T-helper 17 cell (primary cell): Measurements from ENCODE around the gene TM4SF20. TPM values are rescaled to one million over a fixed set of nuclear protein-coding genes. Genes with fewer than 3 reads are reported as not detected.
"Not testable (repeated sequence)": the region's sequence is repeated elsewhere in the genome, so short reads cannot be mapped to it uniquely, and the experiment has no call there.

Source experiments
- ATAC-seq: fragments of 150-1000 bp; cut with Tn5 transposase; 2 replicates; pipeline ENCODE4 v1.10.0; 2021; ENCODE audit warnings: mild to moderate bottlenecking, moderate library complexity
- DNase-seq, 3 donors: peaks; one replicate each; pipeline versions ENCODE4 v3.0.0 to v3.0.0-alpha.2; 2020 to 2021
- H3K9me3 ChIP-seq: one replicate; pipeline ENCODE4 v1.7.0; 2013; ENCODE audit warnings: low read length, mild to moderate bottlenecking; ENCODE audit not compliant: control insufficient read depth, poor library complexity, severe bottlenecking
- H3K27ac Mint-ChIP-seq: one replicate; pipeline ENCODE4 v1.8.0; 2022; ENCODE audit warnings: mild to moderate bottlenecking, moderate library complexity, mixed read lengths
- H3K27me3 Mint-ChIP-seq: one replicate; pipeline ENCODE4 v1.8.0; 2022; ENCODE audit warnings: mixed read lengths
- H3K36me3 Mint-ChIP-seq: one replicate; pipeline ENCODE4 v1.8.0; 2022; ENCODE audit warnings: low read depth, mixed read lengths
- H3K4me1 Mint-ChIP-seq: one replicate; pipeline ENCODE4 v1.8.0; 2022; ENCODE audit warnings: mild to moderate bottlenecking, mixed read lengths
- H3K4me3 Mint-ChIP-seq: one replicate; pipeline ENCODE4 v1.8.0; 2022; ENCODE audit warnings: mild to moderate bottlenecking, moderate library complexity, mixed read lengths
- total RNA-seq, 4 donors: library from RNA in 2 of 4; stranded (reverse) in 2 of 4; gene quantifications; one replicate each; pipeline ENCODE4 v1.2.3 and lab custom pipeline; 2022 to 2026

Gene TM4SF20
- total RNA-seq, 2 donors from 2014 or later, result not detected

DNA sequence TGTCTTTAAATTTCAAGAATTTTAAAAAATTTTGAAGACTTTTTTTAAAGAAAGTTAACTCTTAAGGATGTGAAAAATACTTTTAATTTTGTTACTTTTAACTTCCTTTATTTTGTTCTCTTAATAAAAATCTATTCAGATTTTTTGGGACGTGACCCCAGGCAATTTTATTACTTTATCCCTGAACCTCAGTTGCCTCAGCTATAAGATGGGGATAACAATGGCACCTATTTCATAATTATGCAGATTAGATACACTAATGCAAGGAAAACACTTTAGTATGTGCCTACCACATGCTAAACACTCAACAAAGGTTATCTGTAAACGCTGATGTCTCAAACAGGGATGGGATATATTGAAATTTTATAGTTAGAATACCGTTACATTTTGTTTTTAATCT is 10.1 kb upstream of the TM4SF20 start:
- no peak for ATAC-seq
- H3K4me1 Mint-ChIP-seq, result no peaks in the 10 kb centered on the region
- peaks cover 17% of the 10 kb centered on the region for H3K27me3 Mint-ChIP-seq
- H3K27ac Mint-ChIP-seq, result no peak overlapping the region
- H3K36me3 Mint-ChIP-seq, result no peaks in the 10 kb centered on the region
- H3K4me3 Mint-ChIP-seq, result no peak overlapping the region
- no peaks in the 10 kb centered on the region for H3K9me3 ChIP-seq
- no peak for DNase-seq

DNA sequence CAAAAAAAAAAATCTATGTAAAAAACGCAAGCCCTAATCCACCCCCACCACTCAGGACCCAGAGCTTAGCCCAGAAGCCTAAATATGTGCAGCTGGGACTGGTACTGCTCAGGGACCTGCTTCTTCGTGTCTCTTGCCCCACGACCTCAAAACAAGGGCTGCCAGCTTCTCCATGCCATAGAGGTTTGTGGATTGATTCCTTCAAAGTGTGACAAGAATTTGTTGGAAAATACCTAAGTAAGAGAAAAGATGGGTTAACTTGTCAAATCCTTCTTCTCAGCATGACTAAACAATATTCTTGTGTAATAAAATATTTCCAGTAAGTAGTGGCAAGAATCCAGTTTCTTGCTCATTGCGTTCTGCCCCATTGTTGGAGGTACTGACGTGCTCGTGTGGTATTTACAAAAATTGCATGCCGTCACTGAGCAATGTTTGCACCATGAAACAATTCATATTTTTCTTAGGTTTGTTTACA is 9.5 kb upstream of the TM4SF20 start:
- no peak for ATAC-seq
- H3K4me1 Mint-ChIP-seq, result no peaks in the 10 kb centered on the region
- H3K4me3 Mint-ChIP-seq, result no peak overlapping the region
- no peaks in the 10 kb centered on the region for H3K36me3 Mint-ChIP-seq
- no peaks in the 10 kb centered on the region for H3K9me3 ChIP-seq
- H3K27me3 Mint-ChIP-seq, result peaks cover 21% of the 10 kb centered on the region
- H3K27ac Mint-ChIP-seq, result no peak overlapping the region
- no peak for DNase-seq

DNA sequence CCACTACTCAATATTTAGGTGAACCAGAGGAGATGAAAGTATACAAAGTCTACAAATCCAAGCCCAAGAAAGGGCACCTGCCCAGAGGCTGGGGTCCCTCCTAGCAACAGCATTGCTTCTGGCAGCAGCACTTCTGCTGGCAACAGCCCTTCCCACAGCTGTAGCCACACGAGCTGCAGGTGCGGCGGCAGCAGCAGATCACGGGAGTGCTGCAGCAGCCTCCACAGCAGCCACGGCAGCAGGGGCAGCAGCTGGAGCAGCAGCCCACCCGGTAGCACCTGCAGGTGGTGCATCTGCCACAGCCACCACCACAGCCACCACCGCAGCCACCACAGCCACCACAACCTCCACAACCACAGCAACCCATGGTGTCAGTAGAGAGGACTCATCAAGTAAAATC is 8.5 kb upstream of the TM4SF20 start, which contains the start of gene SCYGR1:
Gene SCYGR1, minus strand, starts transcription at position 367 of the 400 bp plus-strand sequence. Its CDS starts 0 bp downstream, at position 367.
- H3K27me3 Mint-ChIP-seq, result peaks cover 24% of the 10 kb centered on the region
- not testable (repeated sequence) for ATAC-seq, H3K4me1 Mint-ChIP-seq, H3K27ac Mint-ChIP-seq, H3K9me3 ChIP-seq, H3K4me3 Mint-ChIP-seq, DNase-seq, H3K36me3 Mint-ChIP-seq

DNA sequence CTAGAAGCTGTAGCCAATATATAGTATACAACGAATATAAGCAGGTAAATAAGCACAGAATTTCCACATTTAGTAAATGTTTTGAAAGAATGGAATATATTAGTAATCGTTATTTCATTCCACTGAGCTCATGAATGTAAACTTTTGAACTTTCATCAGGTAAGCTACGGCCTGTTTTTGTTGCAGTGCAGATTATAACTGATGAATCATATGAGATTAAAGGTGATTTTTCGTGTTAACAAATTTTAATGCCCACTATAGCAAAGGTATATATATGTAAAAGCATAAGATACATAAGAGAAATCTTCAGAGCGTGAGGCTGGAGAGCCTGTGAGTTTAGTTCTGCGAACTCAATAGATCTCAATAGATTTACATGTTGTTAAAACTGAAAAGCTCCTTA is 7.5 kb upstream of the TM4SF20 start:
- H3K4me3 Mint-ChIP-seq, result no peak overlapping the region
- peaks cover 28% of the 10 kb centered on the region for H3K27me3 Mint-ChIP-seq
- H3K4me1 Mint-ChIP-seq, result no peaks in the 10 kb centered on the region
- H3K9me3 ChIP-seq, result no peaks in the 10 kb centered on the region
- ATAC-seq (no peak), DNase-seq (no peak)
- no peaks in the 10 kb centered on the region for H3K36me3 Mint-ChIP-seq
- H3K27ac Mint-ChIP-seq, result no peak overlapping the region

DNA sequence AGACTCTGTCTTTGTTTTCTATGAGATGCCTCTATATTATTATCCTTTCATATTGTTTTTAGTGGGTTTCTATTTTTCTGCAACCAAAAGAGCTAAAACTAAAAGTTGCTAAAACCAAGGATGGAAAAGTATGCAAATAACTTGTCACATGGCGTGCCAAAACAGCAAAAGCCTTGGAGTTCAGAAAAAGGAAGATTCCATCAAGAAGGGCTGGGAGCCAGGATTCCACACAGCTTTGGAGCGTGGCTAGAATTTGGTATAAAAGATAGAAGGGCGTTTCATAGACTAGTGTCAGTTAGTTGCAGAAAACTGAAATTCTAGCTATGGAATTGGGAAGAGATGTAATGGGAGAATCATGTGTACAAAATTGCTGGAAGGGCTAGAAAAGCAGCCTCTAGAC is 4.6 kb upstream of the TM4SF20 start:
- Mint-ChIP-seq H3K36me3 (no peaks in the 10 kb centered on the region), H3K27me3 (peaks cover 39% of the 10 kb centered on the region), H3K4me1 (no peaks in the 10 kb centered on the region), H3K27ac (no peak overlapping the region), H3K4me3 (no peak overlapping the region)
- DNase-seq (no peak), ATAC-seq (no peak)
- H3K9me3 ChIP-seq, result no peaks in the 10 kb centered on the region

DNA sequence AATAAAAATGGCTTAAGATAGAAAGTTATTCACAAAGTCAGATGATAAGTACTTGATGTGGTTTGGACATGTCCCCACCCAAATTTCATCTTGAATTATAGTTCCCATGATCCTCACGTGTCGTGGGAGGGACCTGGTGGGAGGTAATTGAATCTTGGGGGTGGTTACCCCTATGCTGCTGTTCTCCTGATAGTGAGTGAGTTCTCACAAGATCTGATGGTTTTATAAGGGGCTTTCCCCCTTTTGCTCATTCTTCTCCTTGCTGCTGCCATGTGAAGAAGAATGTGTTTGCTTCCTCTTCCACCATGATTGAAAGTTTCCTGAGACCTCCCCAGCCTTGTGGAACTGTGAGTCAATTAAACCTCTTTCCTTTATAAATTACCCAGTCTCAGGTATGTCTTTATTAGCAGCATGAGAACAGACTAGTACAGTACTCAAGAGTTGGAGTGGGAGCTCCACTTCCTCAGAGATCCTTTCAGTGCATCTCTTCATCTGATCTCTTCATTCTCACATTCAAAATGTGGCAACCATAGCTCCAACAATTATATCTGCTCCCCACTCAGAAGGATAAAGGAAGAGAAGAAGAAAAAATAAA is 3.2 kb upstream of the TM4SF20 start:
- H3K9me3 ChIP-seq, H3K36me3 Mint-ChIP-seq, H3K27ac Mint-ChIP-seq, ATAC-seq, DNase-seq, H3K4me1 Mint-ChIP-seq, H3K4me3 Mint-ChIP-seq: not testable (repeated sequence)
- H3K27me3 Mint-ChIP-seq, result peaks cover 50% of the 10 kb centered on the region

DNA sequence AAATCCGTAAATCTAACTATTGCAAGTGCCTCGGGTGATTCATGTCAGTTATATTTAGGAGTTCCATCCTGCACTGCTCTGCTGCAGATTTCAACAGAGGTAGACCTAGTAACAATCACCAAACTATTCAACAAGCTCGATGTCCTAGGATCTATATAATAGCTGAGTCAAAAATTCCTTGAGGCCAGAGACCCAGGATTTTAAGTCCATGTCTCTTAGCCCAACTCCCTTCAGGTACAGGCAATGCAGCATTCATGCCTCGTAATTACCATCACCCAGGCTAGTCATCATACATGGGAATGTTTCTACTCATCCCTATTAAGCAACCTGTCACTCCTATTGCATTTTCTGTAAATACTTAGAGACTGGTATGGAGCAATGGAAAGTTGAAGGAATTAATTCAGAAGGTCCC is 729 bp downstream of the TM4SF20 start:
- ATAC-seq, result no peak
- H3K4me3 Mint-ChIP-seq, result no peak overlapping the region
- no peak for DNase-seq
- peaks cover 52% of the 10 kb centered on the region for H3K27me3 Mint-ChIP-seq
- H3K4me1 Mint-ChIP-seq, result peaks cover 2% of the 10 kb centered on the region
- H3K27ac Mint-ChIP-seq, result no peak overlapping the region
- no peaks in the 10 kb centered on the region for H3K36me3 Mint-ChIP-seq
- H3K9me3 ChIP-seq, result no peaks in the 10 kb centered on the region

DNA sequence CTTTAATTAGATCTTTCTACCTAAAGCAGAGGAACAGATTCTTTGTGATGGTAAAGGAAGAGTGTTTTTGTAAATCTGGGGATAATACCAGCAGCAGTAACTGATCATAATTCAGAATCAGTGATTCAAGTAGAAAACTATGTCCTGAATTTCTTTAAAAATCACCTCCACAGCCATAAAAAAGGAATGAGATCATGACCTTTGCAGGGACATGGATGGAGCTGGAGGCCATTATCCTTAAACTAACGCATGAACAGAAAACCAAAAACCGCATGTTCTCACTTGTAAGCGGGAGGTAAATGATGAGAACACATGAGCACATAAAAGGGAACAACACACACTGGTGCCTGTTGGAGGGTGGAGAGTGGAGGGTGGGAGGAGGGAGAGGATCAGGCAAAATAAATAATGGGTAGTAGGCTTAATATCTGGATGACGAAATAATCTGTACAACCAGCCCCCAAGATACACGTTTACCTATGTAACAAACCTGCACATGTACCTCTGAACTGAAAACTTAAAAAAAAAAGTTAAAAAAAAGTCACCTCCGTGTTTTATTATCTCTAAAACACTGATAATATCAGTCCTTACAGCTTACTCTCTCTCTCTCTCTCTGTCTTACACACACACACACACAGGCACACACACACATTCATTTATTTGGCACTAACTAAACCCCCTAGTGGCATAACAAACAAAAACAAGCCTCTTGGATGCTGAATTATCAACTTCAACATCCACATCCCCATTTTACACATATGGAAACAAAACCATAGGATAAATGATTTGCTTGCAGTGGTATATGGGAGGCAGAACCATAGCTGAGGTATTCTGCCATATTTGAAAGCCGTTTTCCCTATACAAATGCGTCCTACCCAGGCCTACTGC is 1.4 kb downstream of the TM4SF20 start:
- Mint-ChIP-seq H3K4me1 (peaks cover 2% of the 10 kb centered on the region), H3K27me3 (peaks cover 51% of the 10 kb centered on the region), H3K36me3 (no peaks in the 10 kb centered on the region), H3K4me3 (no peak overlapping the region), H3K27ac (no peak overlapping the region)
- no peaks in the 10 kb centered on the region for H3K9me3 ChIP-seq
- ATAC-seq (no peak), DNase-seq (no peak)

DNA sequence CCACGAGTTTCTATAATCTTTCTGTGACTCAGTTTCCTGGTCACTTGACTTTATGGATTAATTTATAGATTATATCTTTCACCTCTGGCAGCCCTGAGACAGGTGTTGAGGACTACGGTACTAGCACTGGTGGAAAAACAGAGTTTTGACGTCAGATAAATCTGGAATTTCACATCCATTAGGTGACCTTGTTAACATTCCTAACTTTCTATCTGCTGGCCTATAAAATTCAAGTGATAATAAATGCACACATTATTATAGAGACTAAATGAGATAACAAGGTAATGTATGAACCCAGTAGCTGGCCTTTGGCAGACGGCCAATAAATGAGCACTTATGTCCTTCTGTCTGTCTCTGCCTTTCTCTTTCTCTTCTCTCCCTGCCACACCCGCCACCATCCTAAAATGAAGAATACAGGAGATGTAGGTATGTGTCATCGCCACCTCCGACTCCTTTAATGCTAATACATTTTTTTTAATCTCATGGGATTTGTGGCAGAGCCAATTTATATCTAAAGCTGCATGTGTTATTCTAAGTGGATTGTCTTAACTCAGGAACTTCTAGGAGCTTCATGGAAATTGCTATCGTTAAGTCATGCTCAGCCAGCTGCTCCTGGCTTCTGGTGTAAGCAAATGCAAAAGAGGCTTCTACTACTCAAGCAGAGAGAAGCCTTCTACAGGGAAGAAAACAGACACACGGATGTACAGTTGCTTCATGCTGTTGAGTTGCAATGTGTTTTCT is 2.3 kb downstream of the TM4SF20 start:
- H3K27ac Mint-ChIP-seq, result no peak overlapping the region
- peaks cover 2% of the 10 kb centered on the region for H3K4me1 Mint-ChIP-seq
- H3K27me3 Mint-ChIP-seq, result peaks cover 51% of the 10 kb centered on the region
- no peak overlapping the region for H3K4me3 Mint-ChIP-seq
- ATAC-seq (no peak), DNase-seq (no peak)
- no peaks in the 10 kb centered on the region for H3K36me3 Mint-ChIP-seq
- H3K9me3 ChIP-seq, result no peaks in the 10 kb centered on the region

DNA sequence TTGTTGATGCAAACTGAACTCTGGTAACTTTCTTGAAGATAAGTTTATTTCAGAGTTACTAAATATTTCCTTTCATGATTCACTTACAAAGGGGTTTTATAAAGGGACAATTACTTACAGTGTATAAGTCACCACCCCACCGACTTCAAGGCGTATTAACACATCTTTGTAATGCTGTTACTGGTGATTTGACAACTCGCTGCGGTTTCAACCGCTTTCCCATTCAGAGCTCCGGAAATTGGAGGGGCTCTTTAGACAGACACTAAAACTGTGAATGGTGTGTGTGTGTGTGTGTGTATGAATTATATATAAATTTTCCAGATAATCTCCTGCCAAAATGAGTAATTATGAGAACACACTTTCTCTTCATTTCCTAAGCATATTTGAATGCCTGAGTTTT is 4.9 kb downstream of the TM4SF20 start:
- no peaks in the 10 kb centered on the region for H3K36me3 Mint-ChIP-seq
- no peak overlapping the region for H3K4me3 Mint-ChIP-seq
- H3K27ac Mint-ChIP-seq, result no peak overlapping the region
- H3K9me3 ChIP-seq, result no peaks in the 10 kb centered on the region
- ATAC-seq, result peak; percentile 28
- H3K4me1 Mint-ChIP-seq, result peaks cover 2% of the 10 kb centered on the region
- H3K27me3 Mint-ChIP-seq, result peaks cover 43% of the 10 kb centered on the region
- no peak for DNase-seq

DNA sequence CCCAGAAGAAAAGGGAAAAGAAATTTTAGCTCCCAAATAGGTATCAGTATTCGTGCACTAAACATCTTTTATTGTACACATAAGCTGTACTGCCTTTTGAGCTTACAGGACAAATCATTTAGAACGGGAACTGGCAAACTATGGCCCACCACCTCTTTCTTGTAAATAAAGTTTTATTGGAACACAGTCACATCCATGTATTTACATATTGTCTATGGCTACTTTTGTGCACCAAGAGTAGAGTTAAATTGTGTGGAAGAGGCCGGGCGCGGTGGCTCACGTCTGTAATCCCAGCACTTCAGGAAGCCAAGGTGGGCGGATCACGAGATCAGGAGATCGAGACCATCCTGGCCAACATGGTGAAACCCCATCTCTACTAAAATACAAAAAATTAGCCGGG is 5.7 kb downstream of the TM4SF20 start:
- Mint-ChIP-seq H3K36me3 (no peaks in the 10 kb centered on the region), H3K27ac (peak overlapping the region; percentile 77), H3K4me3 (no peak overlapping the region), H3K4me1 (peaks cover 2% of the 10 kb centered on the region), H3K27me3 (peaks cover 35% of the 10 kb centered on the region)
- ATAC-seq (no peak), DNase-seq (no peak)
- no peaks in the 10 kb centered on the region for H3K9me3 ChIP-seq

DNA sequence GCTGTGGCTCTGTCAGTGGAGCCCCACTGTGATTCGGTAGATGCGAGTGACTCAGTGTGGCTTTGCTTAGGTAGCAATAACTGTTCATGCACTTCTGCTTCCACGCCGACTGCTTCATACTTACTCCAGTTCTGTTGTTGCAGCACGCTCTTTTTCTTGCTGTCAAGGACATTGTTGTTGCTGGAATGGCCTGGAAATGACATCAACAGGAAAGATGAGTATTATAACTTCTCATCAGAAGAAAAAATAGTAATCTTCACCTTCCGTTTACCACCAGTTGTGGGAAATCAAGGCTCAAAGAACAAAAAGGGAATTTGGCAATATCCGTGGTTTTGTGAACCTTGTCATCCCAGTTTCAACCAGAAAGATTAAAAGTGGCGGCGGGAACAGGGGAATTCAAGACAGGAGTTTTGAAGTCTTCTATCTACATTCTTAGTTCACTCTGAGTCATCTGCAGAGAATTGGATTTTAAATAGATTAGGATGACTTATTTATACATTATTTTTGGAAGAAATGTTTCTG is 8.3 kb downstream of the TM4SF20 start:
- H3K36me3 Mint-ChIP-seq, result no peaks in the 10 kb centered on the region
- DNase-seq, result no peak
- ATAC-seq, result peak; percentile 30
- no peaks in the 10 kb centered on the region for H3K9me3 ChIP-seq
- peaks cover 2% of the 10 kb centered on the region for H3K4me1 Mint-ChIP-seq
- no peak overlapping the region for H3K4me3 Mint-ChIP-seq
- H3K27me3 Mint-ChIP-seq, result peaks cover 19% of the 10 kb centered on the region
- no peak overlapping the region for H3K27ac Mint-ChIP-seq

DNA sequence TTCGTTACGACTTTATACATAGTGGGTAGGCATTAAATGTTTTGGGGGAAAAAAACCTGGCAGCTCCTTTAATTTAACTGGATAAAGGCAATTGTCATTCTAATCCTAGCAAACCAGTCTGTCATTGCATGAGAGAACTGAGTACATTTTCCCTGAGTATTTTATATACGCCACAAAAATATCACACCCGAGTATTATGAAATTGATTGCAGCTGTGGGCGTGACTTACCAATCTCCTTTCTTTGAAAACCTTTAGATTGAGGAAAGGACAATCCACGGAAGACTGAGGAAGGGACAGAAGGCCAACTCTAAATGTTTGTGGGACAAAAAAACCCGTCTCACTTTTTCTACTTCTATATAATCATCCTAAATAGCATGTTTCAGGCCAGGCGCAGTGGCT is 9.0 kb downstream of the TM4SF20 start:
- Mint-ChIP-seq H3K4me1 (peaks cover 2% of the 10 kb centered on the region), H3K4me3 (no peak overlapping the region), H3K27me3 (peaks cover 19% of the 10 kb centered on the region), H3K27ac (no peak overlapping the region), H3K36me3 (no peaks in the 10 kb centered on the region)
- DNase-seq, result no peak
- ATAC-seq, result no peak
- no peaks in the 10 kb centered on the region for H3K9me3 ChIP-seq
